Activated naive CD8-positive, alpha-beta T cell treated with anti-CD3 and anti-CD28 coated beads for 36 hours (primary cell): ENCODE data around the gene BIRC7. TPM values are rescaled to one million over a fixed set of nuclear protein-coding genes. Genes with fewer than 3 reads are reported as not detected.

ENCODE experiments used
- DNase-seq: peaks from one replicate; pipeline ENCODE4 v3.0.0; 2021
- H3K27ac Mint-ChIP-seq: one replicate; pipeline ENCODE4 v1.8.0; 2022; ENCODE audit warnings: mild to moderate bottlenecking, moderate library complexity, mixed read lengths
- H3K27me3 Mint-ChIP-seq: one replicate; pipeline ENCODE4 v1.8.0; 2022; ENCODE audit warnings: mild to moderate bottlenecking, mixed read lengths
- H3K36me3 Mint-ChIP-seq: one replicate; pipeline ENCODE4 v1.8.0; 2021; ENCODE audit warnings: mild to moderate bottlenecking, mixed read lengths
- H3K4me1 Mint-ChIP-seq: one replicate; pipeline ENCODE4 v1.8.0; 2021; ENCODE audit warnings: mixed read lengths
- H3K4me3 Mint-ChIP-seq: one replicate; pipeline ENCODE4 v1.8.0; 2022; ENCODE audit warnings: mild to moderate bottlenecking, moderate library complexity, mixed read lengths
- H3K9me3 Mint-ChIP-seq: one replicate; pipeline ENCODE4 v1.8.0; 2022; ENCODE audit warnings: mixed read lengths
- total RNA-seq, 2 experiments: library from RNA; stranded (reverse); gene quantifications; one replicate each; pipeline ENCODE4 v1.2.3, GENCODE V29; 2021

BIRC7 gene
- total RNA-seq, 2 experiments from 2014 or later, result 0.23 to 0.34 TPM

DNA sequence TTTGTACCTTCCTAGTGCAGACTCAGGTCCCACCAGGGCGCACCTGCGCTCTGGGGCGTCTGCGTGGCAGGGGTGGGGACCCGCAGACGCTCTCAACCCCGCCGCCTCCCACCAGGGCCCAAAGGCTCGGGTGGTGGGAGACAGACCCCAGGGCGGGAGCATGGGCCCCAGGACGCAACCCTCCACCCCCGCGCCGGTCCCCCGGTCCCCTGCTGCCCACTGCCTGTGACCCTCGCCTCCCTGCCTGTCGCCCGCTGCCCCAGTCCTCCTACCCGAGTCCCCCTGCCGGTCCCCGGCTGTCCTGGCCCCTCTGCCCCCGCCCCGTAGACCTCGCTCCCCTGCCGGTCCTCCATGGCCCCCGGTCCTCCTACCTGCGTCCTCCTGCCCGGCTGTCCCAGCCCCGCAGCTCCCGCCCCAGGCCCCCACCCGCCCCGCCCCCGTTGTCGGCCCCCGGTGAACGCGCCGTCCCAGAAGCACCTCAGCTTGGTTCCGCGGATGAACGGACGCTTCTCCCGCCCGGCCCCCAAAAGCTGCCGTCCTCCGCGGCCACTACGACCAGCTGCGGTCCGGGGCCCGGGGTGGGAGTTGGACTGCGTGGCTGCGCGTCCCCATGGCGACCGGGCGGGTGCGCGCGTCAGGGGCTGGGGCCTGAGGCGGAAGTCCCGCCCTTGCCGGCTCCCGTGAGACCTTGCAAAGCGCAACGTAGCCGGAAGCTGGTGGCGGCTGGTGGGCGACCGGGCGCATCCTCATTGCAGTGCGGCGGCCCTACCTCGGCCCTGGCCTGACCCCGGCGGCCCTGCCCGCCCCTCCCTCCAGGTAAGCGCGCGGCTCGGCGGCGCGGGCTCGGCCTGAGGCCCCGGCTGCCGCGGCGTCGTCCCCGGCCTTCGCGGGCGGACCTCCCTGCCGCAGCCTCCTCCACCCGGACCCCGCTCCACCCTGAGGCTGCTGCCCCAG is 36.7 kb downstream of the BIRC7 start, which contains the start of gene ARFGAP1:
TSS of gene ARFGAP1 (plus strand) at position 709 of the 954 bp plus-strand sequence. CDS start 2,768 bp downstream, outside the sequence.
- Mint-ChIP-seq H3K4me3 (peak within 1 kb of the TSS; percentile 90), H3K4me1 (peaks cover 17% of the 10 kb centered on the region), H3K27ac (peak within 1 kb of the TSS; percentile 72), H3K36me3 (no peaks in the 10 kb centered on the region), H3K9me3 (no peaks in the 10 kb centered on the region), H3K27me3 (no peaks in the 10 kb centered on the region)
- peak; percentile 93 for DNase-seq

- Mint-ChIP-seq H3K4me1 (peaks cover 17% of the 10 kb centered on the region), H3K27ac (peak overlapping the region; percentile 72), H3K4me3 (peak overlapping the region; percentile 90), H3K36me3 (no peaks in the 10 kb centered on the region), H3K9me3 (no peaks in the 10 kb centered on the region), H3K27me3 (no peaks in the 10 kb centered on the region)
- DNase-seq, result no peak
Observed at GRCh38 chr20:63273059-63273579, 37.4 kb downstream of the BIRC7 start.

DNA sequence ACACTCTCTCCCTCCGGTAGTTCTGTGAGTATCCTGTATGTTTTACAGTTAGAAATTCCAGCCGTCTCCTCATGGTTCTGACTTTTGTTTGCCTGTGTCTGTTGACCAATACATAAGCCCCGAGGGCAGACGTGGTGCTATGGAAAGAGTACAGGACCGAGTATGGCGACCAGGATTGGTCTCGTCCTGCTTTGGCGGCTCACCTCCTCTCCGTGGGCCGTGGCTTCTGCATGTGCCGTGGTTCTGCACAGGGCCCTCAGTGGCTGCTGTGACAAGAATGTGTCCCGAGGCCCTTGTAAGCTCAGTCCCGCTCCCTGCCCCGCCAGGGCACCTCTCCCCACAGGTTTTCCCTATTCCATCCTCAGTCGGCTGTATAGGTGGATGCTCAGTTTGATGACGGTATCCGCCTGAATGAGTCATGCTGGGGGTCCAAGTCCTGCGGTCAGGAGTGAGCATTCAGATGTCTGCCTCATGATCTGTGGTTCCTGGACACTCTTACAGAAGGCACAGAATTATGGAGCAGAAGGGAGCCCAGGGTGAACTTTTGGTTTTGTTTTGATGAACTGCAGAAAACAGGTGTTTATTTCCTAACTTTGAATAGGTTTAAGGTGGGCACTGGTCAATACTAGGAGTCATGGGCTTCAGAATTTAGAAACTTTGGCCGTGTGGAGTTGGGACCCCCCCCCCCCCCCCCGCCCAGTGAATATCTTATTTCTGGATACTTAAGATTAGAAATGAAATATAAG is 38.1 kb downstream of the BIRC7 start:
- Mint-ChIP-seq H3K27ac (peak overlapping the region; percentile 72), H3K9me3 (no peaks in the 10 kb centered on the region)
- DNase-seq, result no peak

DNA sequence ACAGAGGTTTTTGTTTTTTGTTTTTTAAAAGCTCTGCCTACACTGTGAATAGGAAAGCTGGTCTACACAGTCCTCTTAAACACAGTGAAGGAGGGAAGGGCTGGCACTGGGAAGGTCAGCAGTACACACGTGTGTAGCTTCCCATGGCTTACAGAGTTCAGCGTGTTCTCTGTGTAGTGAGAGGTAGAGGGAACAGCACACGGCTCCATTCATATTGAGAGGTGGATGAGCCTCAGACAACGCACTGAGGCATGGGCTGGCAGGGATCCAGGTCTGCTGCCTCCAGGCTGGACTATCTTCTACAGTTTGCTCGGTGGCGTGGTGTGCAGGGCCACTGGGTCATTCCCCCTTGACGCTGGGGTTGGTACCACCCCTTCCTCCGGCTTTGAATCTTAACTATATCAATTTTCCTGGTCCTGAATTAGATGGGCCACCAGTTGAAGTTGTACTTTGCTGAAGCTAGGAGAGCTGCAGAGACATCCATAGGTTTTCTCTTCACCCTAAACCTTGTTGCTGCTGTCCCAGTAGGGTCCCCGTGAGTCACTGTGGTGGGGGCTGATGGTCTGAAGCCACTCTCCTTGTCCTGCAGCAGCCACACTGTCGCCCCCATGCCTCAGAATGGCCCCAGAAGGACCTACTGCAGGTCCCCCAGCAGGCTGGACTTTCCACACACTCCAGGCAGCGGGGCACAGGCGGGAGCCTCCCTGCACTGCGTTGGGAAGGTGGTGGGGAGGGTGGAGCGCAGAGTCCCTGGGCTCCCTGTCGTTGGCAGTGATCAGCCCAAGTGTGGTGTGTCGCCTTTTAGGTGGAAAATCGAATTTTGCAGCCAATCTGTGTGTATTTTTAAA is 38.9 kb downstream of the BIRC7 start:
- H3K27ac Mint-ChIP-seq, result no peak overlapping the region
- no peaks in the 10 kb centered on the region for H3K9me3 Mint-ChIP-seq
- no peaks in the 10 kb centered on the region for H3K36me3 Mint-ChIP-seq
- H3K27me3 Mint-ChIP-seq, result no peaks in the 10 kb centered on the region
- peaks cover 17% of the 10 kb centered on the region for H3K4me1 Mint-ChIP-seq
- no peak for DNase-seq
- H3K4me3 Mint-ChIP-seq, result peak overlapping the region; percentile 54

More for the DNA sequence above, 38.1 kb downstream of the BIRC7 start:
- no peaks in the 10 kb centered on the region for H3K36me3 Mint-ChIP-seq
- H3K4me3 Mint-ChIP-seq, result peak overlapping the region; percentile 90
- no peaks in the 10 kb centered on the region for H3K27me3 Mint-ChIP-seq
- H3K4me1 Mint-ChIP-seq, result peaks cover 17% of the 10 kb centered on the region

GRCh38 chr20:63275825-63276224 is 40.1 kb downstream of the BIRC7 start:
- H3K4me1 Mint-ChIP-seq, result peaks cover 17% of the 10 kb centered on the region
- no peaks in the 10 kb centered on the region for H3K9me3 Mint-ChIP-seq
- H3K4me3 Mint-ChIP-seq, result no peak overlapping the region
- H3K27me3 Mint-ChIP-seq, result no peaks in the 10 kb centered on the region
- no peaks in the 10 kb centered on the region for H3K36me3 Mint-ChIP-seq
- H3K27ac Mint-ChIP-seq, result no peak overlapping the region
- DNase-seq, result no peak

DNA sequence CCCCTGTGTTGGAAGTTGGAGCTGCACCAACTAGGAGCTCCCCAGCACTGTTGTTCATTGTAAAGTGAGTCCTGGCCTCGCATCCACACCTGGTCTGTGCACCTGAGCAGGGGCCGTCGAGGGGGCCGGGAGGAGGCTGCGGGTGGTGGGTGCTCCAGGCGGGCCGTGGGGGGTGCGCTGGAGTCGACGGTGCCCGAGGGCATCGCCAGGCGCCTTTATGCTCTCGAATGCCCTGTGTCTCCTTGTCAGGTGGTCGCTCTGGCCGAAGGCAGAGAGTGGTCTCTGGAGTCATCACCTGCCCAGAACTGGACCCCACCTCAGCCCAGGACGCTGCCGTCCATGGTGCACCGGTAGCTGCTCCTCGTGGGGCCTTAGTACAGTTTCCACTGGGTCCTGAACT is 41.3 kb downstream of the BIRC7 start:
- H3K4me3 Mint-ChIP-seq, result no peak overlapping the region
- no peaks in the 10 kb centered on the region for H3K27me3 Mint-ChIP-seq
- no peaks in the 10 kb centered on the region for H3K9me3 Mint-ChIP-seq
- H3K36me3 Mint-ChIP-seq, result no peaks in the 10 kb centered on the region
- DNase-seq, result no peak
- H3K27ac Mint-ChIP-seq, result no peak overlapping the region
- H3K4me1 Mint-ChIP-seq, result peaks cover 11% of the 10 kb centered on the region

DNA sequence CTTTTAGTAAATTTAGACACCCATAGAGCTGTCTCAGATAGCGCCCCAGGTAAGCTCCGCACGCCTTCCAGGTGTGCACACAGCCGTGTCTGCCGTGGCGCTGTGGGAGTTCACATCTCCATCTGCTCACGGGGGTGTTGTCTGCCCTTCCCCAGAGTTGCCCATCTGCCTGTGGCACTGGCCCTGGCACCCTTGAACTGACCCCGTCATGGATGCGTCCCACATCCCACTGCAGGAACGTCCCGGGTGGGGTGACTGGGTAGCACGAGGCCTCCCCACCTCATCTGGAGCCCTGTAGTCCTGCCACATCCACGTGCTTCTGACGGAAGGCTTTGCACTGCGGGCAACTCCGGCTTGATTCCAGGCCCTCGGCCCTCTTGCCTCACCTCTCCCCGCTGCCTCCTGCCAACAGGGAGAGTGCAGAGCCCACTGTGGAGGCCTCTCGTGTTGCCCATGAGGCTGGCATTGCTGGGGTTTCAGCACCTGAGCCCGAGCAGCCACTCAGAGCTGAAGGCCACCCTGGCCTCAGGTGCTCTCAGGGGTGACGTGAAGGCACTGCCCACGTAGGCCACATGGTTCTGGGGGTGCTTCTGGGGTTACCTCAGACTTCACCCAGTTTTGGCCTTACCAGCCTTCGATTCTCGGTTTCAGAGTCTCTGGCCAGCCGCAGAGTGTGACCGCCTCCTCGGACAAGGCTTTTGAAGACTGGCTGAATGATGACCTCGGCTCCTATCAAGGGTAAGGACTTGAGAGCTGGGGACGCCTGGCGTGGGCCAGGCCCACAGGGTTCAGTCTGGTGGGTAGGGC is 42.0 kb downstream of the BIRC7 start:
- H3K4me3 Mint-ChIP-seq, result no peak overlapping the region
- H3K9me3 Mint-ChIP-seq, result no peaks in the 10 kb centered on the region
- peaks cover 11% of the 10 kb centered on the region for H3K4me1 Mint-ChIP-seq
- no peak overlapping the region for H3K27ac Mint-ChIP-seq
- no peaks in the 10 kb centered on the region for H3K27me3 Mint-ChIP-seq
- H3K36me3 Mint-ChIP-seq, result no peaks in the 10 kb centered on the region
- DNase-seq, result no peak

- Mint-ChIP-seq H3K9me3 (no peaks in the 10 kb centered on the region), H3K4me3 (no peak overlapping the region), H3K36me3 (no peaks in the 10 kb centered on the region), H3K4me1 (peaks cover 9% of the 10 kb centered on the region), H3K27me3 (no peaks in the 10 kb centered on the region), H3K27ac (no peak overlapping the region)
- no peak for DNase-seq
Observed at GRCh38 chr20:63278661-63279060, 43.0 kb downstream of the BIRC7 start.

- Mint-ChIP-seq H3K4me1 (no peaks in the 10 kb centered on the region), H3K27ac (no peak overlapping the region), H3K9me3 (no peaks in the 10 kb centered on the region), H3K4me3 (no peak overlapping the region), H3K27me3 (no peaks in the 10 kb centered on the region), H3K36me3 (no peaks in the 10 kb centered on the region)
- DNase-seq, result no peak
Observed at GRCh38 chr20:63279931-63280330, 44.2 kb downstream of the BIRC7 start.

DNA sequence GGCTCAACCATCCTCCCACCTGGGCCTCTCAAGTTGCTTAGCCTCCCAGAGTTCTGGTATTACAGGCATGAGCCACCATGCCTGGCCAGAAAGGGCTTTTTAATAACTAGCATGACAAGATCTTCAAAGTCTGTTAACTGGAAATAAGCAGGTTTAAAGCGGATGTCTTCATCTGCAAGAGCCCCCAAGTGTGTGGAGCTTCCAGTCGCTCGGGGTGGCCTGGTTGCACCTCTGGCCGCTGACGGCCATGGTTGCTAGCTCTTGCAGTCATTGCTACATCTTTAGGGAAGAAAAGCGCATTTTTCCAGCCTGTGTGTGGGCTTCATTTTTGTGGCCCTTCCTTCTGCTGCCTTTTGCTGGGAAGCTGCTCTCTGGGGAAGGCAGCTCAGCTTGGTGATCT is 44.7 kb downstream of the BIRC7 start:
- Mint-ChIP-seq H3K9me3 (no peaks in the 10 kb centered on the region), H3K36me3 (no peaks in the 10 kb centered on the region), H3K27ac (peak overlapping the region; percentile 56), H3K27me3 (no peaks in the 10 kb centered on the region), H3K4me1 (no peaks in the 10 kb centered on the region), H3K4me3 (no peak overlapping the region)
- no peak for DNase-seq

DNA sequence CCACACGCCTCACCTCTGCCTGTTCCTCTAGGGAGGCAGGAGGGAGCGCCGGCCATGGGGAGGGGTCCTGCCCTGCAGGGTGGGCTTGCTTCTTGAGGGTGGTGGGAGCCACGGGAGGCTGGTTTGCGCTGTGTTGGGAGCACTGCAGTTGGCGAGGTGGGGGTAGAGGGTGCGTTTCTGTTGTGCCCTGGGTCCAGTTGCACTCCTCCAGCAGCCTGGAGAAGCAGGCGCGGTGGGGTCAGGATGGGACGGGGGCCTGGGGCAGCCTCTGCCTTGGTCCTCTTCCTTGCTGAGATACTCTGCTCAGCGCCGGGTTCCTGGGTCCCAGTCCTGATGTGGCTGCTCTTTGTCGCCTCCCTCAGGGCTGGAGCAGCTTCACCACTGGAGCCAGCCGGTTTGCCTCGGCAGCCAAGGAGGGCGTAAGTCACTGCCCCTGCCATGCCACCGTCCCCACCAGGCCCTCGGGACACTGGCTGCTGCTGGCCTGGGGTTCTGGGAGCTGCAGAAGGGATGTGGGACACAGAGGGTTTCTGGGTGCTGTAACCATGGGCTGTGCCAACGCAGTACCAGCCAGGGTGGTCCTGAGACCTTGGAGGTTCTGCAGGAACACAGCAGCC is 45.3 kb downstream of the BIRC7 start:
- H3K9me3 Mint-ChIP-seq, result no peaks in the 10 kb centered on the region
- no peaks in the 10 kb centered on the region for H3K36me3 Mint-ChIP-seq

GRCh38 chr20:63281742-63282665 is 46.3 kb downstream of the BIRC7 start:
- H3K27me3 Mint-ChIP-seq, result no peaks in the 10 kb centered on the region
- H3K4me1 Mint-ChIP-seq, result no peaks in the 10 kb centered on the region

More for the DNA sequence above, 45.3 kb downstream of the BIRC7 start:
- no peak overlapping the region for H3K4me3 Mint-ChIP-seq
- H3K27me3 Mint-ChIP-seq, result no peaks in the 10 kb centered on the region
- no peak for DNase-seq
- no peaks in the 10 kb centered on the region for H3K4me1 Mint-ChIP-seq
- no peak overlapping the region for H3K27ac Mint-ChIP-seq

DNA sequence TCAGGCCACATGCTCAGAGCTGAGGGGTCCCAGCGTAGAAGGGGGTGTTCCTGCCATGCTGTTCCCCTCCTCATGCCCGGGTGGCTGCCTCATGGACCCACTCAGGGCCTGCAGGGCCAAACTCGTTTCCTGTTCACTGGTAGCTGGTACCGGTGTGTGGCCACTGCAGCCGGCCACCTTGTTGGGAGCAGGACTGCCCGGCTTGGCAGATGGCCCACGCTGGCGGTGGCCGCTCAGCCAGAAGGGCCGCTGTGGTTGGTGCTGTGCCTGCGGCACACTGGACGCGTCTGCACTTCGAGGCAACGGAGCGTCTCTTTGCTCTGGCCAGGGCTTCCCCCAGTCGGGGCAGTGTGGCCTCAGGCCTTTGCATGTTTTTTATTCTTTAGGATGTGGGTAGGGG is 47.2 kb downstream of the BIRC7 start:
- Mint-ChIP-seq H3K27ac (no peak overlapping the region), H3K4me3 (no peak overlapping the region), H3K27me3 (no peaks in the 10 kb centered on the region), H3K36me3 (no peaks in the 10 kb centered on the region), H3K4me1 (no peaks in the 10 kb centered on the region), H3K9me3 (no peaks in the 10 kb centered on the region)
- DNase-seq, result no peak

More at GRCh38 chr20:63281742-63282665, 46.3 kb downstream of the BIRC7 start:
- no peak overlapping the region for H3K27ac Mint-ChIP-seq
- H3K4me3 Mint-ChIP-seq, result no peak overlapping the region
- H3K9me3 Mint-ChIP-seq, result no peaks in the 10 kb centered on the region
- no peaks in the 10 kb centered on the region for H3K36me3 Mint-ChIP-seq
- no peak for DNase-seq
